HS-5 (cell line): ENCODE results near the gene C1QC.
"Not testable (repeated sequence)": the region's sequence is repeated elsewhere in the genome, so short reads cannot be mapped to it uniquely, and the experiment has no call there.

Experiments used
- DNase-seq: peaks from one replicate; pipeline ENCODE4 v3.0.0-alpha.2; 2012; ENCODE audit warnings: low read depth

Gene C1QC

GRCh38 chr1:22651941-22652856 is 8.8 kb downstream of the C1QC start:
- DNase-seq: no peak

- no peak for DNase-seq
Observed at GRCh38 chr1:22652881-22653316, 9.5 kb downstream of the C1QC start, which contains the start of gene C1QB. C1QB (plus strand) TSS chr1:22653236; CDS start chr1:22659463, 6,227 bp downstream.

- DNase-seq: no peak
Observed at GRCh38 chr1:22654692-22655091, 11.3 kb downstream of the C1QC start.

GRCh38 chr1:22658385-22659163 is 15.1 kb downstream of the C1QC start:
- DNase-seq: no peak

GRCh38 chr1:22660716-22661241 is 17.3 kb downstream of the C1QC start:
- DNase-seq: no peak

GRCh38 chr1:22661880-22662279 is 18.4 kb downstream of the C1QC start:
- DNase-seq: no peak

GRCh38 chr1:22662318-22662717 is 18.9 kb downstream of the C1QC start:
- no peak for DNase-seq

- no peak for DNase-seq
Observed at GRCh38 chr1:22662986-22663408, 19.6 kb downstream of the C1QC start.

- DNase-seq: no peak
Observed at GRCh38 chr1:22665752-22666151, 22.3 kb downstream of the C1QC start.

- DNase-seq: no peak
Observed at GRCh38 chr1:22666412-22666811, 23.0 kb downstream of the C1QC start.

GRCh38 chr1:22668840-22669239 is 25.4 kb downstream of the C1QC start:
- DNase-seq: not testable (repeated sequence)

GRCh38 chr1:22670352-22670975 is 27.0 kb downstream of the C1QC start:
- no peak for DNase-seq

GRCh38 chr1:22671999-22672398 is 28.6 kb downstream of the C1QC start:
- no peak for DNase-seq

- DNase-seq: peak; percentile 38
Observed at GRCh38 chr1:22673486-22674409, 30.3 kb downstream of the C1QC start.

GRCh38 chr1:22674410-22674749 is 30.9 kb downstream of the C1QC start:
- DNase-seq: no peak

GRCh38 chr1:22676151-22676550 is 32.7 kb downstream of the C1QC start:
- DNase-seq: not testable (repeated sequence)

- no peak for DNase-seq
Observed at GRCh38 chr1:22676916-22677583, 33.6 kb downstream of the C1QC start.

GRCh38 chr1:22677931-22678896 is 34.8 kb downstream of the C1QC start:
- DNase-seq: no peak

GRCh38 chr1:22680726-22681125 is 37.3 kb downstream of the C1QC start:
- DNase-seq: no peak
